Left hindlimb (tissue), 1 donor: ENCODE measurements around the gene PPP1R9A.
A peak's percentile ranks its signal among the peaks of the same experiment; 100 is the strongest.

Experiments used
- DNase-seq: peaks from one replicate; pipeline ENCODE4 v3.0.0-alpha.2; 2018

PPP1R9A gene

DNA sequence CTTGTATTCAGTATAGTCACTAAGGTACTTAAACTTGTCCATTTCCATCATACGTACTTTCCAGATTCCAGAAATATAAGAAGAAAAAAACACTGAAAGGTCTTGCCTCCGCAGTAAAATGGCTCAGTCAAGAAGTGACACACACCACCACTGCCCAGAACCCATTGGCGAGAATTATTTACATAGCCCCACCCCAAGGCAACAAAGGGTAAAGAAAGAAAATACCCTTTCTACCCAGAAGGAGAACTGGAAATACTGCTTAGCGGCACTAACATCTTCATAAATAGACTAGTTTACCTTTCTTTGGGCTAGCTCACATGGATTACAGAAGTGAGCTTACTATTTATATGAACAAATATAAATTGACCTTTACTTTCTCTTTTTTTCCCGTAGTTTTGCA lies 194.0 kb downstream of the PPP1R9A start:
- no peak for DNase-seq

DNA sequence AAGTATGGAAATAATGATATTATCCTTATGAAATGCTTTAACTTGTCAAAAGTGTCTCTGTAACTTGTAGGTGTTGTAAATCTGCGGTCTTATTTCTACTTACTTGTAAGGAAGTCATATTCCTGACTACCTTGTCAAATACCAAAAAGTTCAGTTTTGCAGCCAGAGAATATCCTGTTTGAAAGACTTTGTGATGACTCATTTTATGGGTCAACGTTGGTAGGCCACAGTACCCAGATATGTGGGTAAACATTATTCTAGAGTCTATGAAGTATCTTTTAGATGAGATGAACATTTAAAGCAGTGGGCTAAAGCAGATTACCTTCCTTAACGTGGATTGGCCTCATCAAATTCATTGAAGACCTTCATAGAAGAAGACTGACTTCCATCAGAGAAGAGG lies 195.3 kb downstream of the PPP1R9A start:
- no peak for DNase-seq

DNA sequence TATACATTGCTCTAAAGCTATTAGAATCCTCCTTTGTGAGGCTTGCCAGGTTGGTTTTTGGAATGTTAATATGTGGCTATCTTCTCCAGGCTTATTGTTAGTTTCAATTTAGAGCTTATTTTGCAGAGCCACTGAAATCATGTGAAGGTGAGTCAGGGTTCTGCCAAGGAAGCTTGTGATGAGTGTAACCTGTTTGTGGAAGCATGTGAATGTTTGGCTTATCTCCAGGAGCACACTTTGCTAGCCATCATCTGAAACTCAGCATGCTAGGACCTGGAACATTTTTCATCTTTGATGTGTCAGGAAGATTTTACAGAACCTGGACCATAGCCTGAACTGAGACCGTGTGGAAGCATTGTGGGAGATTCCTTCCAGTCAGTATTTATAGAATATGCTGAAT lies 197.3 kb downstream of the PPP1R9A start:
- no peak for DNase-seq

DNA sequence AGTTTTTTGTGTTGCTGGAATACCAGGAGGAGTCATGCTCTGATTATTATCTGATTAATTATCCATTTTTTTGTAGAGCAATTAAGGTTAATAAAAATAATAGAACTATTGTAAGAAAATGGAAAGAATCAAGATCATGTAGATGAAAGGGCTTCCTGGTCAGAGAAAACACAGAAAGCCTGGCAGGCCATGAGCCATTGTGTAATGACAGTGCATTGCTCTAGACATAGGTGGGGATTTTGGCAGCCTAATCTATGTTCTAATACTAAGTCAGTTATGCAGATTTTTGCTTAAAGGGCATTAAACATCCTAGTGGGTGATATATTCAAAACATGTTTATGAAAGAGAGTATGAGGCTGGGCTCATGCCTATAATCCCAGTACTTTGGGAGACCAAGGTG lies 198.2 kb downstream of the PPP1R9A start:
- DNase-seq = no peak

DNA sequence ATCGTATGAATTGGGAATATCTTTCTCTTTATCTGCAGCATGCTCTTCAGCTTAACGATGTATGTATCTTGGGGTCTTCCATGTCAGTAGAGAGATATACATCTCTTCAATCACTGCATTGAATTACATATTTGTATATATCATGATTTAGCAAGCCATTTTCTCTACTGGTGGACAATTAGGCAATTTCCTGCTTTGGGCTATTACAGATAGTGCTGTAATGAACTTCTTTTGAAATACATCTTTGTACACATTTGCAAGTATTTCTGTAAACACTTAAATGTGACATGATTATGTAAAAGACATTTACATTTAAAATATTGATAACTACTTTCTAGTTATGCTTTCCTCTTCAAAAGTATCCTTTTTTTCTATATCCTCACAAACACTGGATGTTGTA lies 199.0 kb downstream of the PPP1R9A start:
- DNase-seq = no peak

DNA sequence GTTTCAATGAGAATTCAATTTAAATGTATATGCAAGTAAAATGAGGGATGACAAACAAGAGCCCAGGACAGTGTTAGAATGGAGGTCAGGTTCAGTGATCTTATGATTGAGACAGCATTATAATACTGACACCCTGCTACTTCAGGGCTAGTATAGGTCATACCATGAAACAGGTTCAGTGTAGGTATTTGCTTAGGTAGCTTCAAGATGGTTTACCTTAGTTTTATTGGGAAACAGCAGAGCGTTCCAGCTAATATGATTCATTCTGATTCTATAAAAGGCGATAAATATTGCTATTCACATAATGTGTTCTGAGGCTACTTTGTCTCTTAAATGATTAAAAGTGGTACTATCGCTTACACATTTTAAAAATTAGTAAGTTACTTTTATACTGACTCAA lies 203.3 kb downstream of the PPP1R9A start:
- DNase-seq = no peak

DNA sequence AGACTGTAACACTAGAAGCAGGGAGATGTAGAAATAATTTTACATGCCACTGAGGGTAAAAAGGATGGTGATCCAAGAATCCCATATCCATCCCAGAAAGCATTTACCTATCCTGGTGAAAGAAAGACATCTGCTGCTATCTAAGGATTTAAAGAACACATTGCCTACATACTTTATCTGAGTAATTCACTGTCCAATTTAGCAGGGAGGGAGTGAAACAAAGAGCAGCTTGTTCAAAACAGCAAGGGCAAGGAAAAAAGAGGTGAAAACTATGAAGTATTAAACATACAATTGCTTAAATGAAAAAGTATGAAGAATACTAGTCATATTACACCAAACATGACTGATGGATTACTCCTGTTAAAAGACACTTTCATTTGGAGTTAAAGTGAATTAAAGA lies 206.2 kb downstream of the PPP1R9A start:
- no peak for DNase-seq

DNA sequence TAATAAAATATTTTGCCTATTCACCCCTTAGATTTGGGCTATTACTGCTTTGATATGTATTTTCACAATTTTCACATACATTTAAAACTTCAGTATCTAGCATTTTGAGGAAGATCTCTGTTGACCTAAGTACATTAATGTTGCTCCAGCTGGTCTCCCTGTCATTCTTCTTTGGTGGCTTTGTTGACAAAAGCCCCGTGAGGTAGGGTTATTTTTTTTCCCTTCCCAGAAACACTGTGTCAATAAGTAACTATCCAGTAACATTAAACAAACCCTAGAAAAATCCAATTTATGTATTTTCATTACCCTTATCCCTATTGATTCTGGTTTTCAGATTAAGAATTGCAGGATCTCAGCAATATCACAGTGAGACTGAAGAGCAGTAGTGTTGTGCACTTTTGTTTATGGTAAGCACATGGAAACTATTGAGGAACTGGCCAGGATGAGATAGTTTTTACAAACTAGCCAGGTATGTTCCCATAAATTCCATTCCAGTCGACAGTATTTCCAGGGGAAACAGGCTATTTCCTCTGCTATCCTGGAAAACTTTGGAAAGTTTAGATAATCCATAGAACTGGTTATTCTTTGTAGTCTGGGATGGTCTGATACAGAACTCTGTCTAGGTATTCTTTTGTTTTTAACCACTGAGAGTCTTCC lies 218.8 kb downstream of the PPP1R9A start:
- DNase-seq = no peak

DNA sequence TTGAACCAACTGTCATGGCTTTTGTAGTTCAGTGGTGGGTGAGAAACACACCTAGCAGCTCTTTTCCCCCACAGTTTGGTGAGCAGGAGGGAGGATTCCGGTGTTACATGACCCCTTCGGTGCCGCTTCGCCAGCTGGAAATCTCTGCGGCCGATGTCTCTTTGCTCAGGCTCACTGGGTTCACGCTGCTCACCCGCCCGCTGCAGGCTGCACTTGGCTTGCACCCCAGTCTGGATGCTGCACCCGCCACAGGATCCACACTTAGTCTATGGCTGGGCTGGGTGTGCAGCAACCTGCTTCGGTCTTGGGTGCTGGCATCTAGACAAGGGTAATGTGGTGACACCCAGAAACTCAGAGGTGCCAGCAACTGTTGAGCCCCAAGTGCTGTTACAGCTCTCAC lies 225.1 kb downstream of the PPP1R9A start:
- DNase-seq = no peak

DNA sequence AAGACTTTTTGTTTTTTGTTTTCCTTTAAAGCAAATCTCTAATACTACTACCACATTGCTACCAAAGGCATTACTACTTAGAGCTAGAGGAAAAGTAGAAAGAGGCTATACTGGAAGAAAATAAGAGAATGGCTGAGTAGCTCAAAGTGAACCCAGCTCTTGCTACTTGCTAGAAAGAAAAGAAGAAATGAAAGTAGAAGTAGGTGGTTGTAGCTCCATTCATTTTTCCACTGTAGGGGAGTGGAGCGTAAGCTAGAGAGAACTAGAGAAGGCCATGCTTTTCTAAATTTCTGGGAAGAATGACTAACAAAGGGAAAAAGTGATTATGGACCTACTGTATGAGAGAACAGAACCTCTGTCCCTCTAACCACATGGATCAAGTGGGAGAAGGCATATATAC lies 232.5 kb downstream of the PPP1R9A start:
- DNase-seq = no peak

DNA sequence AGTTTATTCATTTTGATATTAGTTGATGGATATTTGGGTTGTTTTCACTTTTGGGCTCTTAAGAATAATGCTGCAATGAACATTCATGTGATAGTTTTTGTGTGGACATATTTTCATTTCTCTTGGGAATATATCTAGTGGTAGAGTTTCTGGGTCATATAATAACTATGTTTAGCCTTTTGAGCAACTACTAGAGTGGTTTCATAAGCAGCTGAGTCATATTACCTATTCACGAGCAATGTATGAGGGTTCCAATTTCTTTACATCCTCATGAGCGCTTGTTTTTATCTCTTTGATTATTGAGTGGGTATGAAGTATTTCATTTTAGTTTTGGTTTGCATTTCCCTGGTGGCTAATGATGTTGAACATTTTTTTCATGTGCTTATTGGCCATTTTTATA lies 234.4 kb downstream of the PPP1R9A start:
- no peak for DNase-seq

DNA sequence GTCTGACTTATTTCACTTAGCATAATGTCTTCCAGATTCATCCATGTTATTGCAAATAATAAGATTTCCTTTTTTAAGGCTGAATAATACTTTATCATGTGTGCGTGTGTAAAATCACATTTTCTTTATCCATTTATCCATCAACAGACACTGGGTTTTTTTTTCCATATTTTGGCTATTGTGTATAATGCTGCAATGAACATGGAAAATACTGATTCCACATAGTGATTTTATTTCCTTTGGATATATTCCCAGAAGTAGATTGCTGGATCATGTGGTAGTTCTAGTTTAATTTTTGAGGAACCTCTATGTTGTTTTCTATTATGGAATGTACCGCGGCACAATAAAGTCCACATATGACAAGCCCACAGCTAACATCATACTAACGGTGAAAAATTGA lies 236.9 kb downstream of the PPP1R9A start:
- DNase-seq = no peak

DNA sequence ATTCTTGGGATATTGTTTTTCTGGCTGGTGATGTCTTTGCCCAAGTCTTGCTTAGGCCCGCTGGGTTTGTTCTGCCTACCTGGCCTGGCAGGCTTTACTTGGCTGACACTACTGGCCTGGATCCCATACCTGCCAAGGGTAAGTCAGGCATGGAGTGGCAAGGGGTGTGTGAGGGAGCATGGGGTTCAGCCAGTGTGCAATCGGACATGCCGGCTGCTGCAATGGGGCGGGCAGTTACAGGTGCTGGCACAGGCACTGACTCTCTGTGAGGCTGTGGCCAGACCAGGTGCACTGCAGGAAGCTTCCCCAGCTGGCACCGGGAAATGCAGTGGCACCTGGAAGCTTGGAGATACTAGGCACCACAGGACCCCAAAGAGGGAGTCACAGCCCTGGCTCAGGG lies 248.6 kb downstream of the PPP1R9A start:
- no peak for DNase-seq

DNA sequence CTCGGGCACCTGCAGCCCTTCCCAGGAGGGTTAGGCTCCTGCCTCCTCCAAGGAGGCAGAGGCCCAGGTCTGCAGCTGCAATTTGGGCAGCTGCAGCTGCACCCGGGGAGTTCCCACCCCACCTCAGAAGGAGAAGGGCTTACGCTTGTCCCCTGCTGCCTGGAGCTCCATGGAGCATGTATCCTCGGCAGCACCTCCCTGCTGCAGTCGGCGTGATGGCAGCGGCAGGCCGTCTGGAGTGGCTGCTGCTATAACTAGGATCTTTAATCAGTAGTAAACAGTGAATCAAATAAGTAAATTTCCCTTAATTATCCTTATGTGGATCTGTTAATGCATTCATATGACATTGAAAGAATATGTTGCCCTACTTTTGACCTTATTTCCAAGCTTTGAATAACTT lies 250.0 kb downstream of the PPP1R9A start:
- DNase-seq = no peak

DNA sequence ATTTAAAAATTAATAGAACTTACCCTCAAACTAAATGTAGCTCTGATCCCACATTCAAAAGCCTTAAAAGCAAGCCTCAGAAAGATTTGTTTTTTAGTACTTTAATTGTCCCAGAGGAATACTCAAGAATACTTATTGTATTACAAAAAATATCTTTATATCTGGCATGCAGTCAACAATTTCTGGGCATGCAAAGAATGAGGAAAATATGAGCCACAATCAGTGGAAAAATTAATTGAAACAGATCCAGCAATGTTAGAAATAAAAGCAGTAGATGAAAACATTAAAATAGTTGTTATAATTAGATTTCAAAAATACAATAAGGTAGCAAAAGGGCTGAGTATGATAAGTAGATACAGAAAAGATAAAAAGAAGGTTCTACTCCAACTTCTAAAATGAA lies 262.3 kb downstream of the PPP1R9A start:
- DNase-seq = no peak

DNA sequence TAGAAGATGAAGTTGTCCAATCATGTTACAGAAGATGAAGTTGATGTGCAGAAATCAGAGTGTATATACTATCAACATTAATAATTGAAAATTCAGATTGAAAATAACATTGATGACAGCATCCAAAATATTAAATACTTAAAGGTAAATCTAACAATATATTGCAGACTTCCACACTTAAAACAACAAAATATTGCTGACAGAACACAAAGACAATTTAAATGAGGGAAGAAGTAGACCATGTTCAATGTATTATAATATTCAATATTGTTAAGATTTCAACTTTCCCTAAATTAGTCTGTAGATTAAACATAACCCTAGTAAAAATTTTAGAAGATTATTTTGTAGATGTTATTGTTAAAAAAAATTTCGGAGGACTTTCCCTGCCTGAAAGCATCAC lies 265.0 kb downstream of the PPP1R9A start:
- no peak for DNase-seq

DNA sequence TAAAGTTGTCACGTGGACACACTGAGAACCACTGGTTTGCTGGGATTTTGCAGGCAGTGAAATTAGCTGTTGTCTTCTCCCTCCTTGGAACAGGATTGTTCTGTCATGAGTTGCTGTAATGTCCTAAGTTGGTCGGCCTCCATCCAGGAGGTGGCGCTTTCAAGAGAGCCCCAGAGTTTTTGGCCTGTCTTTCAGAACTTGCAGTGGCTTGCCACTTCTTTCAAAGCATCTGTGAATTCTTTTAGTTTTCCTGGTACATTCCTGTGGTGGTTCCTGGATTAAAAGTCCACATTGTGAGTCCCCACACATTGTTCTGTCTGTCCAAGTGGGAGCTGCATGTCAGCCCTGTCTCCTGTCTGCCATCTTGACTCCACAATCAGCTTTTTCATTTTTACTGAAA lies 283.1 kb downstream of the PPP1R9A start:
- DNase-seq = no peak

DNA sequence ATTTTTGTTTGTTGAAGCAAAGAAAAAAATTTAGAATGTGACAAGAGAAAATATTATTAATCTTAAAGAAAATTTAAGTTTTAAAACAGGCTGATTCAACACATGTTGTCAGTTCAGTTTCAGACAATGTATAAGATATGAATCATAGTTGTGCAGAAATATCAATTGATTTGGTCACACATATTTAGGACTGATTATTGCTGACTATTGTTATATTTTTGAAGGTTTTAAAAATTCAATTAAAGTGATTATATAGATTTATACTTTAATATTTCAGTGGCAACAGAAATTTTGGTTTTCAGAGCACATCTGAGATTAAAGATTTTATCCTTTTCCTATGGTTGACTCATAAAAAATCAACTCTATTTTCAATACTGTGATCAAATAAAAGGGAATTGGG lies 284.4 kb downstream of the PPP1R9A start:
- DNase-seq = no peak

DNA sequence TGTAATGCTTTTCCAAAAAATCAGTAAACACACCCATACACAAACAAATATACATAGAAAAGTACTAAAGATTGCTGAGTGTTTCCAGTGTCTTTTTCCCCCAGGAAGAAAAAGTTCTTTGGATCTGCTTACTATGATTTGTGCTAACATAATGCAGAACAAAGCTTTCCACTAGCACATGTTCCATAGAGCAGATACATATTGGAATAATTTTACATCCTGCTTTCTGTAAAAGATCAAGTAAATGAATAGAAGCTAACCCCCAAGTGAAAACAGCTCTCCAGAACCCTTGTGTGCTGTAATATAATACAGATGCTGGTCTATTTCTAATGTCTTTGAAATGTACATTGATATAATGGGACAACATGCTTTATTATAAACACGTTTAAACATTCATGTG lies 291.5 kb downstream of the PPP1R9A start:
- DNase-seq = no peak

DNA sequence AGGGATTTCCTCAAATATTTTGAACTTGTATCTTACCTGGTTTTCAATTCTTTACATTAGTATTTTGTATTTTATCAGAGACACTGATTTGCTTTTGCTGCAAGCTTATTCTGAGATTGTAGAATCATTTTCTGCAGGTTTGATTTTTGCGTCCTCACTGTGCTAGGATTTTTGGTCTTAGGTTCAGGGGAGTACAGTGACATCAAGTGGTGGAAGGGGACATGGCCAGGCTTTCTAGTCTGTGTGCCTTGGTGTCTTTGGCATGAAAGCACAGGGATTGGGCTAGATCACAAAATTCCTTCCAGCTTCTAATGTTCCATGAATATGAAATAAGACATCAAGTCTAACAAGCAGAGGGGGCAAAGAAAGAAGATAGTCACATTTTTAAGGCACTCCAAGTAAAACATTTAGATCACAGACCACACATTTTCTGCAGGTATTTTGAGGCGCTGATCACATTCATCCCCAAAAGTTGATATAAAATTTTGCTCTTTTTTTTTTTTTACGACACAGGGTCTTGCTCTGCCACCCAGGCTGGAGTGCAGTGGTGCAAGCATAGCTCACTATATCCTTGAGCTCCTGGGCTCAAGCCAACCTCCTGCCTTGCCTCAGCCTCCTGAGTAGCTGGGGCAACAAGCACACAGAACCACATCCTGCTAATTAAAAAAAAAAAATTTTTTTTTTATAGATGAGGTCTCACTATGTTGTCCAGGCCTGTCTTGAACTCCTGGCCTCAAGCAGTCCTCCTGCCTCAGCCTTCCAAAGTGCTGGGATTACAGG lies 292.6 kb downstream of the PPP1R9A start:
- peak; percentile 74 for DNase-seq

DNA sequence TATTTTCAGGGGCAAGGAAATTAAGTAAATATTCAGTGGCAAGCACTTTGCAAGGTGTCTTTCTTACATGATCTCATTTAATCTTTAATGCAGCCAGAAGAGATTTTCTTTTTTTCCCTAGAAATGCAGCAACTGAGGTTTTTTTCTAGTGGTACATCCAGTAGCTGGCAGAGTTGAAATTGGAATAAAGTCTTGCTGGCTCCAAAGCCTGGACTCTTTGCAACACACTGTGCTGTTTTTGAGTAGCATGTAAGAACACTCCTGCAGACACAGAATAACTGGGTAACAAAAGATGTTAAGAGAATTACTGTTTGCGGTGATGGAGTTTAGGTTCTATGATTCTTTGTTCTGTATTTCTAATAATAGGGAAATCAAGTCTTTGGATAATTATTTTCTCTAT lies 293.3 kb downstream of the PPP1R9A start:
- DNase-seq = no peak

DNA sequence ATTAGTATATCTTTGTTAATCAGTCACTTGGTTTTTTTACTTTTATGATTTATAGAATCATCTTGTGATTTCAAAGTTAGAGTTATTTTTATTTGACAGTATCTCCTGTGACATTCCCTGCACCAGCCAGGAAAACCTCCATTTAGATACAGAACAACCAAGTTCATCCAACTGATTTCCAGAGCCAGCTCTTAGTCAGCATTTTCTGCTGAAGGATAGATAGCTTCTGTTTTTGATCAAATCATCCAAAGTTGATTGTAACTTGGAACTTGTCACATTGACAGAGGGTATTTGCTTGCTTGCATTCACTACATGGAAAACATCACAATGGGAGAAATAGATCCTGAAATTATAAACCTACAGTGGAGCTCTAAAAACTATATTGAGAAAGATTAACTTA lies 294.3 kb downstream of the PPP1R9A start:
- no peak for DNase-seq

DNA sequence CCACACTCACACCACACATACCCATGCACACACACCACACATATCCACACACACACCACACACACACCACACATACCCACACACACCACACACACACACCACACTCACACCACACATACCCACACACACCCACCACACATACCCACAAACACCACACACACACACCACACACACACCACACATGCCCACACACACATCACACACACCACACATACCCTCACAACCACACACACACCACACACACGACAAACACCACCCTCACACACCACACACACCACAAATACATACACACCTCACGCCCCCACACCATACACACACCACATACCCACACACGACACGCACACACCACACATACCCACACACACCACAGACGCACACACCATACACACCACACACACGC lies 297.2 kb downstream of the PPP1R9A start:
- no peak for DNase-seq

DNA sequence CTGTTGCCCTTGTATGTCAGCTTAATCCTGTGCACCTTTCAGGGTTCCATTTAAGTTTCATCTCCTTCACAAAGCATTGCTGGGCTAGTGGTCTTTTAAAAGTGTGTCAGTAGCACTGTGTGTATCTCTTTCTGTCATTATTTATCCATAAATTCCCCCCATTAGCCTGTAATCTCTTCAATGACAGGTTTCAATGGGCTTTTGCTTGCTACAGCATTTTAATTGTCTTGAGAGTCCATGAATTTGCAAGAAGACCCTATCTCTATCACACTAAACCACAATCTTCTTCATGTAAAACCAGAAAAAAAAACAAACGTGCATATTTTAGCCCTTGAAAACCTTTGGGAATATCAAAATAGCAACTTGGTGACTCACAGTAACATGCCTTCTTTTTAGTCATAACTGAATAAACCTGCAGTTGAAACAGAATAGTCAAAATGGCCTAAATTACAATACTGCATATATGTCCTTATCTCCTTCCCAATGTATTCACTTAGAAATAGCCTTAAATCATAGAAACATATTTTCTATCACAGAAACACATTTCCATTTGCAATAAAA lies 298.4 kb downstream of the PPP1R9A start:
- DNase-seq = no peak

DNA sequence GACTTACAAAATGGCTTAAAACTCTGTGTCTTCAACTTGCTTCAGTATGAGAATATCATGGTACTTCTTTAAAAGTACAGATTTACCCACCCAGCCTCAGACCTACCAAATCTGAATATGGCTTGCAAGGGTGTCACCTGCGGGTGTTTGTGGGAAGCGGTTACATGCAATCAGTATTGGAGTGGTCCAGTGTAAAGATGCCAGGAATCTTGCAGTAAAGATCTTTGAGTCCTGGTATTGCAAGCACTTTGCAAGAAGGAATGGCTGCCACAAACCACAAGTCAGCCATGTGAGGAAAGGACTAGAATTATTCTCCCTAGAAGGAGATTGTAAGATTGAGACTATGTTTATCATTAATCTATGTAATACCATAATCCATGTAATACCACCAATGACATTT lies 301.9 kb downstream of the PPP1R9A start:
- DNase-seq = no peak
